MM.1S (cell line): ENCODE results near the gene WASF2.

Experiments
- DNase-seq: peaks from one replicate; pipeline ENCODE4 v3.0.0-alpha.2; 2015
- H2AFZ ChIP-seq: fragments of 300-600 bp; sonication (generic); 2 replicates; pipeline ENCODE4 v1.6.0; 2016; ENCODE audit warnings: antibody characterized with exemption, low read length
- H3F3A ChIP-seq: fragments of 300-600 bp; sonication (generic); 2 replicates; pipeline ENCODE4 v1.6.1; 2016; ENCODE audit warnings: mild to moderate bottlenecking, antibody characterized with exemption, low read length, moderate library complexity, mixed read lengths; ENCODE audit not compliant: insufficient read depth
- H3K27ac ChIP-seq: fragments of 300-600 bp; sonication (generic); 2 replicates; pipeline ENCODE4 v1.5.1; 2016; ENCODE audit warnings: mild to moderate bottlenecking, low read length
- H3K27me3 ChIP-seq: fragments of 300-600 bp; sonication (generic); replicated peaks from 2 replicates; pipeline ENCODE4 v1.6.0; 2016; ENCODE audit warnings: low read length; ENCODE audit not compliant: insufficient read depth
- H3K36me3 ChIP-seq: fragments of 300-600 bp; sonication (generic); replicated peaks from 2 replicates; pipeline ENCODE4 v1.6.1; 2016; ENCODE audit warnings: mild to moderate bottlenecking, low read length, mixed read lengths; ENCODE audit not compliant: insufficient read depth
- H3K4me1 ChIP-seq: fragments of 300-600 bp; sonication (generic); 2 replicates; pipeline ENCODE4 v1.6.1; 2016; ENCODE audit warnings: low read length, mixed read lengths
- H3K4me2 ChIP-seq: fragments of 300-600 bp; sonication (generic); 2 replicates; pipeline ENCODE4 v1.6.0; 2016; ENCODE audit warnings: low read depth, low read length
- H3K4me3 ChIP-seq: fragments of 300-600 bp; sonication (generic); 2 replicates; pipeline ENCODE4 v1.5.1; 2016; ENCODE audit warnings: low read length, mixed read lengths
- H3K79me2 ChIP-seq: fragments of 300-600 bp; sonication (generic); 2 replicates; pipeline ENCODE4 v1.6.1; 2016; ENCODE audit warnings: mixed run types, low read length, mixed read lengths
- H3K9ac ChIP-seq: fragments of 300-600 bp; sonication (generic); 2 replicates; pipeline ENCODE4 v1.6.1; 2016; ENCODE audit warnings: low read length, mixed read lengths
- H3K9me2 ChIP-seq: fragments of 300-600 bp; sonication (generic); replicated peaks from 2 replicates; pipeline ENCODE4 v1.6.1; 2016; ENCODE audit warnings: mild to moderate bottlenecking, low read length, mixed read lengths; ENCODE audit not compliant: insufficient read depth
- H3K9me3 ChIP-seq: fragments of 300-600 bp; sonication (generic); replicated peaks from 2 replicates; pipeline ENCODE4 v1.6.1; 2016; ENCODE audit warnings: mild to moderate bottlenecking, low read length, mixed read lengths; ENCODE audit not compliant: insufficient read depth
- H4K20me1 ChIP-seq: fragments of 300-600 bp; sonication (generic); 2 replicates; pipeline ENCODE4 v1.6.1; 2016; ENCODE audit warnings: mild to moderate bottlenecking, low read length, moderate library complexity, mixed read lengths; ENCODE audit not compliant: insufficient read depth
- CTCF ChIP-seq: fragments of 300-600 bp; sonication (generic); IDR thresholded peaks from 2 replicates; pipeline ENCODE4 v1.5.1; 2016; ENCODE audit warnings: antibody characterized with exemption, low read length, mixed read lengths
- EZH2 ChIP-seq: fragments of 300-600 bp; sonication (generic); optimal IDR thresholded peaks from 2 replicates; pipeline ENCODE3; 2017; ENCODE audit warnings: low read depth, mild to moderate bottlenecking, antibody characterized with exemption, low read length, mixed read lengths
- EZH2phosphoT487 ChIP-seq: fragments of 300-600 bp; sonication (generic); IDR thresholded peaks from 2 replicates; pipeline ENCODE4 v1.6.1; 2018; ENCODE audit warnings: antibody characterized with exemption, low read length

The WASF2 gene

GRCh38 chr1:27446496-27447020 is 43.4 kb downstream of the WASF2 start:
- H3F3A ChIP-seq, result no peaks in the 10 kb centered on the region; the same call in 1 of the 2 replicates
- no peaks in the 10 kb centered on the region for H3K9me2 ChIP-seq
- H3K4me1 ChIP-seq, result 0 out of 2 replicates have a peak, but pooled peaks cover 3% of the 10 kb centered on the region
- no peaks in the 10 kb centered on the region for H3K27me3 ChIP-seq
- no peak overlapping the region for H2AFZ ChIP-seq
- no peaks in the 10 kb centered on the region for H3K36me3 ChIP-seq
- no peak for DNase-seq
- H4K20me1 ChIP-seq, result no peaks in the 10 kb centered on the region
- no peak overlapping the region for H3K27ac ChIP-seq
- no peak overlapping the region for H3K9ac ChIP-seq
- TF ChIP-seq CTCF, result no peak
- TF ChIP-seq EZH2, result no peak
- no peak for TF ChIP-seq EZH2phosphoT487
- no peaks in the 10 kb centered on the region for H3K9me3 ChIP-seq
- H3K4me2 ChIP-seq, result no peak overlapping the region
- no peak overlapping the region for H3K4me3 ChIP-seq
- peaks cover 85% of the 10 kb centered on the region for H3K79me2 ChIP-seq

- Histone ChIP-seq H3K4me1 (0 out of 2 replicates have a peak, but pooled peaks cover 3% of the 10 kb centered on the region), H3K9ac (no peak overlapping the region)
- TF ChIP-seq CTCF (no peak), EZH2phosphoT487 (no peak), EZH2 (no peak)
Observed at GRCh38 chr1:27445177-27445936, 44.6 kb downstream of the WASF2 start.

DNA sequence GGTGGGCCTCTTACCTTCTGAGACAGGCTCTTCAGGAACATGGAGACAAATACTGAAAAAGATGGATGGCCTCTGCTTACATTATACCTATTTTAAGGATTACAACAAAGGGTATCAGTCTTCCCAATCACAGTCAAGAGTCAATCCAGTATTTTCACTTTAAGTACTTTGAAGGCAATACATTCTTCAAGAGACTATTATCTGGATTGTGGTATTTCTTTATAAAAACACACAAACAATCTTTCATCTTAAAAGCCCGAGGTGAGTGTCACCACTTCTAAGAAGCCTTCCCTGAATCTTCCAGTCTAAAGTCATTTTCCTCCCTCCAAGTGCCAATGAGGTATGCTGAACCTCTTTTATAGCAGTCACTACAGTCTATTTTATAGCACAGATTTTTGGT is 45.3 kb downstream of the WASF2 start:
- TF ChIP-seq EZH2, result no peak
- TF ChIP-seq EZH2phosphoT487, result no peak
- no peak for TF ChIP-seq CTCF
- Histone ChIP-seq H3K4me3 (no peak overlapping the region), H2AFZ (no peak overlapping the region), H3K27me3 (no peaks in the 10 kb centered on the region), H3K9ac (no peak overlapping the region), H3K4me1 (peaks cover 9% of the 10 kb centered on the region), H3K9me2 (no peaks in the 10 kb centered on the region), H3K4me2 (no peak overlapping the region), H3K36me3 (no peaks in the 10 kb centered on the region), H3K27ac (no peak overlapping the region), H4K20me1 (no peaks in the 10 kb centered on the region), H3K79me2 (peaks cover 82% of the 10 kb centered on the region), H3K9me3 (no peaks in the 10 kb centered on the region), H3F3A (peaks cover 5% of the 10 kb centered on the region)
- no peak for DNase-seq

More at GRCh38 chr1:27445177-27445936, 44.6 kb downstream of the WASF2 start:
- Histone ChIP-seq H3K36me3 (no peaks in the 10 kb centered on the region), H3K27me3 (no peaks in the 10 kb centered on the region), H2AFZ (no peak overlapping the region), H3K4me3 (no peak overlapping the region), H3K27ac (peak overlapping the region; percentile 16; the same call in 1 of the 2 replicates), H4K20me1 (no peaks in the 10 kb centered on the region), H3K4me2 (no peak overlapping the region), H3K9me2 (no peaks in the 10 kb centered on the region), H3F3A (peaks cover 3% of the 10 kb centered on the region; the same call in 1 of the 2 replicates), H3K9me3 (no peaks in the 10 kb centered on the region), H3K79me2 (peaks cover 81% of the 10 kb centered on the region)
- DNase-seq, result peak; percentile 30
